Mesothelial cell of epicardium (in vitro differentiated cells): ENCODE measurements around the gene NEK6. TPM values are rescaled to one million over a fixed set of nuclear protein-coding genes. Genes with fewer than 3 reads are reported as not detected.

Experiments
- DNase-seq, 2 experiments: peaks; one replicate each; pipeline ENCODE4 v3.0.0; 2021; ENCODE audit warnings: low spot score in 2 of 2; ENCODE audit not compliant: unreplicated experiment in 2 of 2
- H3K27ac Mint-ChIP-seq: 2 replicates; pipeline ENCODE4 v1.8.0; 2021; ENCODE audit warnings: mixed read lengths
- H3K27me3 Mint-ChIP-seq: 2 replicates; pipeline ENCODE4 v1.8.0; 2021; ENCODE audit warnings: low read depth, mixed read lengths
- H3K36me3 Mint-ChIP-seq: 2 replicates; pipeline ENCODE4 v1.8.0; 2021; ENCODE audit warnings: mixed read lengths
- H3K4me1 Mint-ChIP-seq: 2 replicates; pipeline ENCODE4 v1.8.0; 2021; ENCODE audit warnings: mixed read lengths
- H3K4me3 Mint-ChIP-seq: 2 replicates; pipeline ENCODE4 v1.8.0; 2021; ENCODE audit warnings: mild to moderate bottlenecking, moderate library complexity, mixed read lengths
- H3K9me3 Mint-ChIP-seq: 2 replicates; pipeline ENCODE4 v1.8.0; 2021; ENCODE audit warnings: mixed read lengths
- CTCF ChIP-seq: fragments of 200-600 bp; sonication (generic); IDR thresholded peaks from one replicate; pipeline ENCODE4 v1.5.0; 2021; ENCODE audit warnings: antibody characterized with exemption; ENCODE audit not compliant: unreplicated experiment
- total RNA-seq: library from RNA; stranded (reverse); gene quantifications from 3 replicates; pipeline ENCODE4 v1.2.1, GENCODE V29; 2021

NEK6 gene
- total RNA-seq, 1 donor from 2014 or later: 42.9 TPM

GRCh38 chr9:124345751-124346281 lies 88.1 kb downstream of the NEK6 start:
- Mint-ChIP-seq H3K4me1 (peaks cover 5% of the 10 kb centered on the region), H3K27me3 (no peaks in the 10 kb centered on the region), H3K27ac (peak overlapping the region; percentile 32), H3K4me3 (no peak overlapping the region), H3K9me3 (no peaks in the 10 kb centered on the region), H3K36me3 (peaks cover 9% of the 10 kb centered on the region)
- no peak for DNase-seq
- TF ChIP-seq CTCF: no peak

GRCh38 chr9:124346347-124347163 lies 88.8 kb downstream of the NEK6 start:
- no peak for DNase-seq
- Mint-ChIP-seq H3K27ac (no peak overlapping the region), H3K27me3 (no peaks in the 10 kb centered on the region), H3K36me3 (peaks cover 16% of the 10 kb centered on the region), H3K4me3 (no peak overlapping the region), H3K4me1 (peaks cover 5% of the 10 kb centered on the region), H3K9me3 (no peaks in the 10 kb centered on the region)
- TF ChIP-seq CTCF: no peak

- H3K4me3 Mint-ChIP-seq: no peak overlapping the region
- peaks cover 5% of the 10 kb centered on the region for H3K4me1 Mint-ChIP-seq
- H3K27ac Mint-ChIP-seq: peak overlapping the region; percentile 9
- H3K9me3 Mint-ChIP-seq: no peaks in the 10 kb centered on the region
- peaks cover 20% of the 10 kb centered on the region for H3K36me3 Mint-ChIP-seq
- H3K27me3 Mint-ChIP-seq: no peaks in the 10 kb centered on the region
- no peak for TF ChIP-seq CTCF
- DNase-seq: no peak
Measured at GRCh38 chr9:124347206-124347967, 89.6 kb downstream of the NEK6 start.

GRCh38 chr9:124347968-124348358 lies 90.2 kb downstream of the NEK6 start:
- no peak for DNase-seq

GRCh38 chr9:124348363-124348762 lies 90.6 kb downstream of the NEK6 start:
- no peak for TF ChIP-seq CTCF
- H3K4me3 Mint-ChIP-seq: no peak overlapping the region
- no peaks in the 10 kb centered on the region for H3K9me3 Mint-ChIP-seq

More at GRCh38 chr9:124347968-124348358, 90.2 kb downstream of the NEK6 start:
- Mint-ChIP-seq H3K27ac (no peak overlapping the region), H3K36me3 (peaks cover 24% of the 10 kb centered on the region), H3K27me3 (no peaks in the 10 kb centered on the region), H3K4me1 (peaks cover under 1% of the 10 kb centered on the region), H3K9me3 (no peaks in the 10 kb centered on the region), H3K4me3 (no peak overlapping the region)
- no peak for TF ChIP-seq CTCF

More at GRCh38 chr9:124348363-124348762, 90.6 kb downstream of the NEK6 start:
- Mint-ChIP-seq H3K36me3 (peaks cover 26% of the 10 kb centered on the region), H3K4me1 (no peaks in the 10 kb centered on the region), H3K27ac (no peak overlapping the region), H3K27me3 (no peaks in the 10 kb centered on the region)
- no peak for DNase-seq
